GM21526 (cell line): Measurements from ENCODE around the gene PRG2.
"Not testable (repeated sequence)": the region's sequence is repeated elsewhere in the genome, so short reads cannot be mapped to it uniquely, and the experiment has no call there.

ENCODE experiments used
- ATAC-seq: cut with Tn5 transposase; IDR thresholded peaks from one replicate; pipeline ENCODE4 v1.9.1; 2021; ENCODE audit warnings: moderate library complexity; ENCODE audit not compliant: unreplicated experiment, low FRiP score

PRG2 gene

DNA sequence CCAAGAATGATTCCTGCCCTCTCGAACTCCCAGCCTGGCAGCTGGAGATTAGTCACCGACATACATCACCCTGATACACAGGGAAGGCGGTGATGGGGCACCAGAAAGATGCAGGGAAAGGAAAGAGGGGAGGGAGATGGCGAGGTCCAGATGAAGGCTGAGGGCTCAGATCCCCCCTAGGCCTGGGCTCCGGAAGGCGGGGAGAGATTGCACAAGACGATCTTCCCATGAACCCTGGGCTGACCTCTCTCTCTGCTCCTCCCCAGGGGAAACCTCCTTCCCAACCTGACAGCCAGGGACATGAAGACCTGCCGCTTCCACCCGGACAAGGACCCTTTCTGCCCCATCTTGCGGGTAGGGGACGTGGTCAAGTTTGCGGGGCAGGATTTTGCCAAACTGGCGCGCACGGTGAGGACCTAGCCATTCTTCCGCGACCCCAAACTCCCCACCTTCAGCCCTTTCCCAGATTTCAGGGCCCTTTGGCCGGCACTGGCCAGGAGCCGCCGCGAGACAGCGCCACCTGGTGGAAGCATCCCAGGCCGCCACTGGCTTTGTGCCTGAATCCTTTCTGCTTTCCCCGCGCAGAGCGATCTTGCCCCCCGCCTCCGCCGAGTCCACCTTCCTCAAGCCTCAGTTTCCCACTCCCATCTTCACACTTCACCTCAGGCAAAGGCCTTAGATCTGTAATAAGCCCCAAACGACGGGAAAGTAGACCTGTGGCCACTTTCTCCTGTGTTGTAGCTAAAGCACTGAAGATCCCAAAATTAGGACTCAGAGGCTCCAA lies 40.8 kb downstream of the PRG2 start:
- ATAC-seq, result no peak

DNA sequence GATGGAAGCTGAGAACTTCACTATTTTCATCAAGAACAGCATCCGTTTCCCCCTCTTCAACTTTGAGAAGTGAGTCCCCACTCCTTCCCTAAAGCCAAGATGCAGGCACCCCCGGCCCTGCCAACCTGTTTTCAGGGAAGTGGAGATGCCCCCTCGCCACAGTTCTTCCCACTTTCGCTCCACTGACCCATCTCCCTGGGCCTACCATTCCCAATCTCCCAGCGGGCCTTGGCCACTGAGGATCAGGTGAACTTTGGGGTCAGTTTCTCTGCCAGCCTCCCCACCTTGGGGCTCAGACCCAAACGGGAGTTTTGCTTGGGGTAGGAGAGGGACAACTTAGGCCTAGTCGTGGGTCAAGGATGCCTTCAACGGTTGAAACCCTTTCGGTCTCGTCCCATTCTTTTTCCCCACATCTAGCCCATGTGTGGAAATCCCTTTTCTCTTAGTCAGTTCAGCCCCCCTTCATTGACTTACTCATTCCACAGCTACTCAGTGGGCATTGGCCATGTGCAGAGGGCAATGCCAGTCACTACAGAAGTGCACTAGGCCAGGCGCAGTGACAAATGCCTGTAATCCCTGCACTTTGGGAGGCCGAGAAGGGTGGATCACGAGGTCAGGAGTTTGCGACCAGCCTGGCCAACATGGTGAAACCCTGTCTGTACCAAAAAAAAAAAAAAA lies 41.7 kb downstream of the PRG2 start:
- ATAC-seq, result no peak

- no peak for ATAC-seq
Observed at GRCh38 chr11:57348052-57348451, 42.4 kb downstream of the PRG2 start.

DNA sequence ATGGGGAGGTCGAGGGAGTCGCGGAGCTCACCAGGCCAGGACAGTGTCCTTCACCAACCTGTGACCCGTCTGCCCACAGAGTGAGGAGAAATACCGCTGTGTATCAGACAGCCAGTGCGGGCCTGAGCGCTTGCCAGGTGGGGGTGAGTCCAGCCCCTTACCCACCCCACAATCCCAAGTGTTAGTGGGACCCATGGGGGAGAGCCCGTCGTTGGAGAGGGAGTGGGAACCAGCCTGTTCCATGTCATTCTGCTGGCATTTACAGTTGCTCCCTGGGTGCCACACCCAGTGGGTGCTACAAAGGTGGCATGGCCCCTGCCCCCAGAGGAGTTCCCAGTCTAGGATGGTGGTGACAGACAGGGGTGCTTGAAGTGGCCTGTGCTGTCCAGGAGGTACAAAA lies 43.1 kb downstream of the PRG2 start:
- ATAC-seq, result no peak

- peak; percentile 76 for ATAC-seq
Observed at GRCh38 chr11:57345555-57346211, 44.8 kb downstream of the PRG2 start.

DNA sequence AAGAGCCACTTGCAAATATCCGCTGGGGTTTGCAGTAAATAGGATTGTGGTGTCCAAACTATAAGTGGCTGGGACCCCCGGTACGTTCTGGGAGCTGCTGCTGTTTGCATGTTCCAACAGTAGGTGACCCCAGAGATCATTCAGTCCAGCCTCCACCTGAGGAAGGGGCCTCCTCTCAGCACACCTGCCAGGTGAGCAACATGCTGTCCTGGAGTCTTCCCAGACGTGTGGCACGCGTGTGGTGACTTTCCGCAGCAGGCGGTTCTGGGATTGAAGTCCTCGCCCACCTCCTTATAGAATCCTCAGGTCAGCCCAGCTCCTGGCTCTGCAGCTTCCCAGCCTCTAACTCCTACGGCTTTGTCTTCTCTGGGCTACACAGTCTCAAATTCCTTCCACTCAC lies 45.6 kb downstream of the PRG2 start:
- no peak for ATAC-seq

DNA sequence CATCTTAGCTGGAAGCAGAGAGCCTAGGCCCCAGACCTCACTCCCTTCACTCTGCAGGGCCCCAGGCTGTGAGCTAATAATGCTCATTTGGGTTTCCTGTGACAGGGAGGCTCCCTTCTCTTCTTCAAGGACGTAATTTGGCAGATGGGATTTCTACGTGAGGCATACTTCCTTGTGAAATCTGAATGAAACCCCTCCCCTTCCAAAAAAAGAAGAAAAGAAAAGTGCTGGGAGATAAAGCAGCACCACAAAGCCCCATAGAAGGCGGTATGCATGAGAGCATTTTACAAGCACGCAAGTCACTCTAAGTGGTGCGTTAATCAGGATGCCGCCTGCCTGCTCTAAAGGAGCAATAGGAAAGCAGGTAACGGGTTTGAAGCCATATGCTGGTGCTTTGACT lies 46.6 kb downstream of the PRG2 start:
- ATAC-seq, result no peak

- no peak for ATAC-seq
Observed at GRCh38 chr11:57342702-57343101, 47.7 kb downstream of the PRG2 start.

GRCh38 chr11:57341250-57341808 lies 49.1 kb downstream of the PRG2 start:
- ATAC-seq, result no peak

DNA sequence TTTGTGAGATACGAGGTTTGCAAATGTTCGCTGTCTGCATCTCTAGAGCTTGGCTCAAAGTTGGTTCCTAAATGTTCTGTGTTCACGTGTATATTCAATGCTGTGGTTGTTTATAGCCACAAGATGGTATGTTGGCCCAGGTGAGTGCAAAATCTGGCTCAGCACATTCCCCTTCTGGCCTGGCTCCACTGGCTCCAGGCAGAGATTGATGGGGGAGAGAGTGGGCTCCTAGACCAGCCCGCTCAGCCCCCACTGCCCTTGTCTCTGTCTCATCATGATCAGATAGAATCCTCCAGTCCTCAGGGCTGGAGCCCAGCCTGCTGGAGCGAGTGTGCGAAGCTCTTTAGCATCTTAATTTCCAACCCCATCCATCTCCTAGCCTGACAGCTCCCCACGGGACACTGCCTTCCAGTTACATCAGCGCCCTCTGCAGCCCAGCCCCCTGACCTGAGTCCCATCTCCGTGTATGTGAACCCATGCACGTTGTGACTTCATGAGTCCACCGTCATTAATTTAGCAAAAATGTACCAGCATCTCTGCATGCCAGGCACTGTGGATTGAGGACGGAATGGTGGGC lies 50.3 kb downstream of the PRG2 start:
- no peak for ATAC-seq

DNA sequence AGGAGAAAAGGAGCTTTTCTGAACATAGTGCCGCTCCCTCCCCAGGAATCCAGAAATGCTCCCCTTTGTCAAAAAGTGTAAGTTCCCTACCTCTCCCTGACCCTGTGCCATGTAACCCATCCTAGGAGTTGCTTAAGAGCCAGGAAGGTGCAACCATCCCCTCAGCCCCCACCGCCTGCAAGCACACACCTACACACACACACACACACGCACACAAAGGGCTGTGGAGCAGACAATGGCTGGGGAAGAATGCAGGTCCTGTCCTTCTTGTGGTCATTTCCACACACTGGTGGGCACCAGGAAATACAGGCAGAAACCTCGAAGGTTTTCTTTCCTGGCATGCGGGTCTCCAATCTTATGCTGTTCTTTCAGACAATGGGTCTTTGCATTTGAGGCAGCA lies 51.1 kb downstream of the PRG2 start:
- ATAC-seq, result no peak

GRCh38 chr11:57338142-57338541 lies 52.3 kb downstream of the PRG2 start, which contains the start of gene P2RX3:
P2RX3 (plus strand) TSS chr11:57338352; CDS start chr11:57338551, 199 bp downstream.
- ATAC-seq, result no peak

DNA sequence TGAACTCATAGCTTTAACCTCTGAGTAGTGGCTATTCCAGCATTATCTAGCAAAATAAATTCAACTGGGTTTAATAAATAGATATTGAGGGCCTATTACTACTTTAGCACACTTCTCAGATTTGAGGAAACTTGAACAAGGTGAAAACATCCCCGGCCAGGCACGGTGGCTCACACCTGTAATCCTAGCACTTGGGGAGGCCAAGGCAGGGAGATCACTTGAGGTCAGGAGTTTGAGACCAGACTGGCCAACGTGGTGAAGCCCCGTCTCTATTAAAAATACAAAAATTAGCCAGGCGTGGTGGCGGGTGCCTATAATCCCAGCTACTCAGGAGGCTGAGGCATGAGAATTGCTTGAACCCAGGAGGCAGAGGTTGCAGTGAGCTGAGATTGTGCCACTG lies 53.6 kb downstream of the PRG2 start:
- ATAC-seq, result not testable (repeated sequence)
